HG03025 (cell line): ENCODE measurements around the gene OR5H1.
"Not testable (repeated sequence)": the region's sequence is repeated elsewhere in the genome, so short reads cannot be mapped to it uniquely, and the experiment has no call there.

Experiments
- ATAC-seq: cut with Tn5 transposase; IDR thresholded peaks from one replicate; pipeline ENCODE4 v1.9.1; 2021; ENCODE audit warnings: mild to moderate bottlenecking, moderate library complexity; ENCODE audit not compliant: unreplicated experiment, low FRiP score

OR5H1 gene

DNA sequence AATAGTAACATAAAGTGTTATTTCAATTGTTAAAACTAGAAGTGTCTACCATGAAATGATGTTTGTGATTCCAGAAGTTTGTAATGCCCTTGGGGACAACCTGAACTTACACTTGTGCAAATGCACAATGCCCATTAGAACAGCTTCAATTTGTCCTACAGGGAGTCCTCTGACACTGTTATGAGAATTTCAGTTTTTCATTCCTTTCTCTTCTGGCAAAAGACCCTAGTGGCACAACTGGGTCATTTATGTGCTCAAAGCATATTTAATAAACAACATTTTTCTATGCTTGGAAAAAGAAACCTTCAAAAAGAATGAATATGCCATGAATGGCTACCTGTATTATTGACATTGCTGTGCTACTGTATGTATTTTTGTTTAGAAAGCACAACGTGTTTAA is at the start of gene OR5H1:
OR5H1 (plus strand) TSS at position 301 of the 400 bp plus-strand sequence. CDS start 1,977 bp downstream, outside the sequence.
- ATAC-seq = no peak

- ATAC-seq = no peak
Measured at GRCh38 chr3:98086873-98087272, 43.6 kb upstream of the OR5H1 start, which contains the start of gene OR5AC2. Gene OR5AC2 (plus strand): TSS chr3:98087173. CDS start chr3:98087173, 0 bp downstream.

GRCh38 chr3:98095882-98096281 is 34.6 kb upstream of the OR5H1 start:
- ATAC-seq = no peak

GRCh38 chr3:98099848-98100247 is 30.7 kb upstream of the OR5H1 start:
- ATAC-seq = no peak

- ATAC-seq = no peak
Measured at GRCh38 chr3:98108162-98108561, 22.4 kb upstream of the OR5H1 start.

- no peak for ATAC-seq
Measured at GRCh38 chr3:98109807-98110549, 20.5 kb upstream of the OR5H1 start.

DNA sequence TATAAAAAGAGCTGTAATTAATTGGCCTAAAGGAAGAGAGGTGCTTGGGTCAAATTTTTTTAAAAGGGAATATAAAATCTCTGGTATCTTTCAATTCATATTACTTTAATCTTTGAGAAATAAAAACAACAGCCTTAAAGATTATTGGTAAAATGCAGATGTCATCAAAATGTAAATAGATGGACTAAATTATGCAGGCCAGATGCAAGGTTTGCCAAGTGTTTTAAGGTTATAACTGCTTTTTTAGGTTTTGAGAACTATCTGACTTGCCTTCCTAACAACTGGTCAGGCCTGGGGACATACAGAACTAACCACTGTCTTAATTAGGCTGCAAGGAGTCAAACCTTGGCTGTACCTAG is 20.0 kb upstream of the OR5H1 start:
- ATAC-seq = no peak

DNA sequence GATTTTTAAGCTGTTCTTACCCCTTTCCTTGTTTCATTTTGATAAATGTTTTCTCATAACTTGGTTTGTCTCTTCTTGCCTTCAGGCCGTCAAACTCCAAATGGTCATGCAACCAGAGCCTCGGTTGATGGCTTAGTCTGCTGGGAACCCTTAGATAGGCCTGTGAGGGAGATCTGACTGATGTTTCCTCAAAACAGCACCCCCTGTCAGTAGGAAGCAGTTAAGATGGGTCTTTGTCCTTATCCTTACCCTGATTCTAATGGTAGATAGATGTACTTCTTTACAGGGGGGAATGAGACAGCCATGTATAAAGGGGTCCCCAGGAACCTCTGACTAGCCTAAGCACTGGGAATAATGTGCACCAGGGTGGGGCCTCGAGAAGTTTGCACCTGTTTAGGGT is 16.3 kb upstream of the OR5H1 start:
- no peak for ATAC-seq

GRCh38 chr3:98115717-98116116 is 14.8 kb upstream of the OR5H1 start:
- no peak for ATAC-seq

DNA sequence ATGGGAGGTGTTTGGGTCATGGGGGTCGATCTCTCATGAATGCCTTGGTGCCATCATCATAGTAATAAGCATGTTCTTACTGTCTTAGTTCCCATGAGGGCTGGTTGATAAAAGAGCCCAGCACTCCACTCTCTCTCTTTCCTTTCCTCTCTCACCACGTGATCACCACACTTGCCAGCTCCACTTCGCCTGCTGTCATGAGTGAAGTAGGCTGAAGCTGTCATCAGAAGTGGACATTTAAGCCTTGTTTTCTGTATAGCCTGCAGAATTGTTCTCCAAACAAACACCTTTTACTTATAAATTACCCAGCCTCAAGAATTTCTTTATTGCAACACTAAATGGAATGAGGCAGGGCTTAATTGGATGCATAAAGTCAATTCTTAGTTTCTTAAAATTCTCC is 6.1 kb downstream of the OR5H1 start:
- no peak for ATAC-seq

GRCh38 chr3:98137826-98138557 is 7.5 kb downstream of the OR5H1 start:
- ATAC-seq = not testable (repeated sequence)

GRCh38 chr3:98140531-98140930 is 10.0 kb downstream of the OR5H1 start:
- ATAC-seq = no peak

DNA sequence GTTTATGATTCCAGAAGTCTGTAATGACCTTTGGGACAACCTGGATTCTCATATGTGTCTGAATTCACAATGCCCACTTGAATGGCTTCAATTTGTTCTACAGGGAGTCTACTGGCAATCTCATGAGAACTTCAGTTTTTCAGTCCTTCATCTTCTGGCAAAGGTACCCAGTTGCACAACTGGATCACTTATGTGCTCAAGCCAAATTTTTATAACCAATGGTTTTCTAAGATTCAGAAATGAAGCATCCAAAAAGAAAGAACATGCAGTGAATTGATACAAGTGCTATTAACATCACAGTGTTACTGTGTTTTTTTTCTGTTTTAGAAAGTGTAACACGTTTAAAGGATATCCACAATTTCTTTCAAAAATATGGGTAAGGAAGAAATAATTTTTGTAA is 16.7 kb downstream of the OR5H1 start, which contains the start of gene OR5H14:
OR5H14 (plus strand) TSS at position 301 of the 400 bp plus-strand sequence. CDS start 1,907 bp downstream, outside the sequence.
- no peak for ATAC-seq

GRCh38 chr3:98148751-98149150 is 18.2 kb downstream of the OR5H1 start:
- no peak for ATAC-seq

GRCh38 chr3:98149456-98149855 is 18.9 kb downstream of the OR5H1 start:
- ATAC-seq = not testable (repeated sequence)

DNA sequence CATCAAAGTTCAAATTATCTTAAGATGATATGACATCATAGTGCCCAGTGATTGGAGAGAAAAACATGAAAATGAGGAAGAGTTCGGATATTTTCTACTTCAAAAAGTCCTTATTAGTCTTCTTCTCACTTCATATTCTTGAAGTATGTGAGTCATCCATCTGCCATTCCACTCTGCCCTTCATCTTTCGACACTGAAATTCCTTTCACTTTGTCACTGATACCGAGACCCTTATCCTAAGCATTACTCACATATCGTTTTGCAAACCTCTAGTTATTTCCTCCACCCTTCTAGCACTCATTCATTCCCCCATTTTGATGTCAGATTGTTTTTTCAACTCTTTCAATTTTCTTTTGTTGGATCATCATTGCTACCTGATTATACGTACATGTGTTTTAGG is 20.7 kb downstream of the OR5H1 start:
- no peak for ATAC-seq

GRCh38 chr3:98166396-98166795 is 35.9 kb downstream of the OR5H1 start, which contains the start of gene OR5H15:
Gene OR5H15 (plus strand): TSS chr3:98166696. CDS start chr3:98168700, 2,004 bp downstream.
- no peak for ATAC-seq

GRCh38 chr3:98171071-98171470 is 40.5 kb downstream of the OR5H1 start:
- ATAC-seq = no peak

DNA sequence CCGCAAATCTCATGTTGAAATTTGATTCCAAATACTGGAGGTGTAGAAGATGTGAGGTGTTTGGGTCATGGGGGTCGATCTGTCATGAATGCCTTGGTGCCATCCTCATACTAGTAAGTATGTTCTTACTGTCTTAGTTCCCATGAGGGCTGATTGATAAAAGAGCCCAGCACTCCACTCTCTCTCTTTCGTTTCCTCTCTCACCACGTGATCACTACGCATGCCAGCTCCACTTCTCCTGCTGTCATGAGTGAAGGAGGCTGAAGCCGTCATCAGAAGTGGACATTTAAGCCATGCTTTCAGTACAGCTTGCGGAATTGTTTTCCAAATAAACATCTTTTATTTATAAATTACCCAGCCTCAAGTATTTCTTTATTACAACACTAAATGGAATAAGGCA is 42.1 kb downstream of the OR5H1 start:
- no peak for ATAC-seq

DNA sequence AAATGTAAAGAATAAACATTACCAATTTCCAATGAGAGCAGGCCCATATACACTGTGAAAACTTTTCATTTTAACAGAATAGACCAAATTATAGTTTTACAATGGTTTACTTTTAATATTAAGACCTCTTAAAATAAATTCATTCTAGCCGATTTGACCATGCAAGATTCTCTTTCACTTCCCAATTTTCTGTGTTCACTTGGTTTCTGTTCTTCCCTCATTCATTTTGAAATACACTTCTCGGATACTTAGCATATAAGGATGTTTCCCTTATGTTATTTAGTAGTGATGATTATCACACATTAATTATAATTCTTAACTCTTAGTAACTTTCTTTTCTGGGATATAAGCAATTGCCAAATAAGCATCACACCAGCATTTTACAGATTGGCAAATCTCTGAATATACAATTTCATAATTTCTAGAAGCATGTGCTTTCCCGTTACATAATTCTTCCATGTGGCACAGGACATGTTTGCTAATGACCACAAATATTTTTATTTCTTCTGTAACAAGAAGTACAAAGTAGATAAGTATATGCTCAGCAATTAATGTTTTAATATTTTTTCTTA is 49.9 kb downstream of the OR5H1 start:
- no peak for ATAC-seq

DNA sequence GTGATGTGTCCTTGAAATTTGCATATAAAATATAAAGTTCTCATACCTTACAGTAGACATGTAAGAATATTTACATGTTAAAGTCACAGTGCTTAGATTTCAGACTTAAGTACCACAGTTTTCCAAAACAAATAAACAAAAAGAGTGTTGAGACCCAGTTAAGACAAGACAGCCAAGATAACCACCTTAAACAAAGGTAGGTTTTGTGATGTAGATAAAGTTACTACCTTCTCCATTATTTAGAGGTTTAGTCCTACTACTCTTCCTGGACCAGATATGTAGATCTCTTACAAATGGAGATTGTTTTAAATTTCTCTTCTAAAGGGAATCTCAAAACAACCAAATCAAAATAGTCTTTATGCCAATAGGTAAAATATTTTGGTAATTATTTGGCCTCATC is 51.7 kb downstream of the OR5H1 start:
- ATAC-seq = no peak
